T follicular helper cell (primary cell): Measurements from ENCODE around the gene SCN5A.

Experiments used
- DNase-seq: peaks from one replicate; pipeline ENCODE4 v3.0.0-alpha.2; 2020; ENCODE audit warnings: low read depth

Gene SCN5A

DNA sequence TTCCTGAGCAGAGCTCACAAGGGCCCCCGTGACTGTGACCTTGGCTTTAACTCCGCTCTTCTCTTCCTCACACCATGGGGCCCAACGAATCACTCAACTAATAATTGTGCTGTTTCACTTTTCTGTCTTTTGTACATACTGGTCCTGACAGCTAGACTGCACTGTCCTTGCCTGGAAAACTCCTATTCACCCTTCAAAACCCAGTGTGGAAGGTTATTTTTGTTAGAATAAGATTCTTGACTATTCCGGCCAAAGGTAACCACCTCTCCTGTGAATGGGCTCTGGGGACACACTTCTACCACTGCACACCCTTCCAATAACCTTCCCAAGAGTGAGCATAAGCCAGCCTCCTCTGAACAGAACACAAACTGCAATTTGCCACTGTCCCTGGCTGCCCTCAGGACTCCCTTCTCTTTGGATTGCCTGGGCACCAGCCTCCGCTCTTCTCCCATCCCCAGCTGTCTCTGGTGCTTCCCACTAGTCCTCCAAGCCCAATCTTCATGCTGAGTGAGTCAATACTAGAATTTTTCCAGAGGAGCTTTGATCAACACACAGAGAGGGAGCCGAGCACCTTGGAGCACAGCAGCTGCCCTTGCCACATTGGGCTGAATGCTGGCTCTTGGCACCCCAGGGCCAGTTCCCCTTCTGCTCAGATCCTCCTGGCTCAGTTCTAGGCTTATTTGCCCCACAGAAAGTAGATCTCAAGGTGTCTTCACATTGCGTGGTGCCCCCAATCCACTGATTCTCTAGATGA, 2.1 kb downstream of the SCN5A start:
- no peak for DNase-seq

GRCh38 chr3:38646630-38647029, 2.9 kb downstream of the SCN5A start:
- DNase-seq: no peak

DNA sequence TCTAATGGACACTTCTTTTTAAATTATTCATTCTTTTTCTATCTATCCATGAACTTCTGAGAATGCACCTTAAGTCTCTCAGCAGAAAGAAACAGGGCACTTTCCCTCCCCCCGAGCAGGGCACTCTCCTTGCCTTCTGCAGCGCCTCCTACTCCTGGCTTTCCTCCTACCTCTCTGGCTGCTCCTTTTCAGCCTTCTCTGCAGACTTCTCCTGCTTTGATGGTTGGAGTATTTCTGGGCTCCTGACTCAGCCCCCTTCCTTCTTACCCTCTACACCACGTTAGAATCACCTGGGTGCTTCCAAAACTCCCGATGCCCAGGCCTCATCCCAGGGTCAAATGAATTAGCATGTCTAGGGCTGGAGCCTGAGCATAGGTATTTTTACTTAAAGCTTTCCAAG, 3.4 kb downstream of the SCN5A start:
- DNase-seq: no peak

DNA sequence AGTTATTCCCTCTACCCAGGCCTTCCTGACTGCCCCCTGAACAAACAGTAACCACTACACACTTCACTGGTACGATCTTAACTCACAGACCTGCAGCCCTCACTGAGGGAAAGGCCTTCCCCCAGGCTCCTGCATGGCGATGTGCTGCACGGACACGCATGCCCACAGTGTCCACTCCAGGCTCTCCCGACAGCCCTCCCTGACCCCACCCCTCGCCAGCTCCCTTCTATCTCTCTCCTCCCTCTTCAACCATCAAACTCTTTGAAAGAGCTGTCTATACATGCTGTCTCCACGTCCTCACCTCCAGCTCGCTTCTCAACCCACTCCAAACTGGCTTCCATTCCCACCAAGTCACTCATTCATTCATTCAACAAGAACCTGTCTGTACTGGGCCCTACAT, 3.9 kb downstream of the SCN5A start:
- DNase-seq: no peak

- DNase-seq: no peak
Observed at GRCh38 chr3:38645076-38645475, 4.4 kb downstream of the SCN5A start.

DNA sequence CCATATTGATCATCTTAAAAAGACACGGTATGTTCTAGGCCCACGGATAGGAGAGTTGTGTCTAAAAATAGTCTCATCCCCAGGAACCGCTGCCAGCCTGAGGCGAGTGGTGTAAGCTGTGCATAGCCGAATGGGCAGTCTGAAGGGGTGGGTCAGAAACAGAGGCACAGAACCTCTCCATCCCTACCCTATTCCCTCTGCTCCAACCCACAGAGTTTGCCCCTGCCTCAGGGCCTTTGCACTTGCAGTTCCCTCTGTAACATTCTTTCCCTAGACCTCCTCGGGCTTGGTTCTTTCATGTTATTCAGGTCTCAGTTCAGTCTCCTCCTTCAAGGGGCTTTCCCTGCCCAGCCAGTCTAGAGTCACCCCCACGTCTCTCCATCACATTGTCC, 4.8 kb downstream of the SCN5A start:
- DNase-seq: no peak

- no peak for DNase-seq
Observed at GRCh38 chr3:38644016-38644661, 5.3 kb downstream of the SCN5A start.

DNA sequence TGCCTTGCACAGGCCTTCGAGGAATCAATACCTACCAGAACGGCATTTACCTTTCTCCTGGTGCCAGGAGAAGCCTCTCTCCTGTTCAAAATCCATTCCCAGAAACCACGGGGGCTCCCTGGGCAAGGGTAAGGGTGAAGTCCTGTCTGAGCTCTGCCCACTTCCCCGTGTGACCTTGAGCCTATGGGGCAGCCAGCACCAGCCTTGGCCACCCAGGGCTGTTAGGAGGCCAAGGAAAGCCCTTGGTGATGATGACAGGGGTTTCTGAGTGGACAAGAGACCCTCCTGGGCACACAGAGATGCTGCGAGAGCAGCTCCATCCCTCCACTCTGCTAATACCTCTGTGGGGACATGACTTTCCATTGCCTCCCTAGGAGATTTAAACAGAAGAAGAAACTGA, 5.9 kb downstream of the SCN5A start:
- no peak for DNase-seq

- DNase-seq: no peak
Observed at GRCh38 chr3:38643090-38643489, 6.4 kb downstream of the SCN5A start.

DNA sequence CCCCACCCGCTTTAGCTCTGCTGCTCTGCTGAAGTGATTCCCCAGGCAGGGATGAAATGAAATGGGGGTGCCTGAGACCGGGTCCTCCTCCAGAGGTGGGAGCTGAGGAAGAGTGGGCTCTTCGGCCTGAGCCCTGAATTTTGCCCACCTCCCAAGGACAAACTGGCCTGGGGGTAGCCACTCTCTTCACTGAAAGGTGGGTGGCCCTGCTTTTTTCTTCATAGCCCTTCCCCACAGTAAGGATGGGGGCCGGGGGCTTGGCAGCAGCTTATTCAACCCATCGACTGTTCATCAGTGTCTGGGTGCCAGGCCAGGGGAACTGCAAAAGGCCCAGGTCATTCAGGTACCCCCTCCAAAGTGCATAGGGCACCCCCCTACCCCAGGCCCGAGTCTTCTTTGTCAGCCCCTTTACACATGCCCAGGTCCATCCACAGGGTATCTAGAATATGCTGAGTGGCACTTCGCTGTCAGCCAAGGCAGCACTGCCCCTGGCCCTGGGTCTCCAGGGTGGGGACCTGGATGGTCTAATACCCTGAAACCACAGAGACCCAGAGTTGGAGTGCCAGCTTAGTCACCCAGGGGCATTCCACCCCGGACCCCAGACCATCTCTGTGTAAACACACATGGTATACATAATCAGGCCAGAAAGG, 7.9 kb downstream of the SCN5A start:
- no peak for DNase-seq

- DNase-seq: no peak
Observed at GRCh38 chr3:38640661-38641452, 8.6 kb downstream of the SCN5A start.

GRCh38 chr3:38638354-38638753, 11.1 kb downstream of the SCN5A start:
- DNase-seq: no peak

DNA sequence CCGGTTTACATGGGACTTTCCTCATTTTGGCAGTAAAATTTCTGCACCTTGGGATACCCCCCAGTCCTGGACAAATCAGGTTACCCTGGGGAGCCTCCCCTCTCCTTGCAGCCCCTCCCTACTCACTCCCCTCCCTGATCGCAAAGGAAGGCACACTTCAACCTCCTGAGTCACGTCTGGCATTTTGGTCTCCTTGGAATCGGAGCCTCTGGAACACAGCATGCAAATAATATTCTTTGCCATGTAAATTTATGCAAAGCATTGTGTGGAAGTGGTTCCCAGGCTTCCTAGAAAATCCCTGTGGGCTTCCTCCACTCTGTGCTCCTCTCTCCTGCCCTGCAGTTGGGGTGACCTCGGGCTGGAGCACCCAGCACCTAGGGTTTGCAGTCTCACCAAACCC, 11.6 kb downstream of the SCN5A start:
- no peak for DNase-seq

- no peak for DNase-seq
Observed at GRCh38 chr3:38636881-38637280, 12.6 kb downstream of the SCN5A start.

DNA sequence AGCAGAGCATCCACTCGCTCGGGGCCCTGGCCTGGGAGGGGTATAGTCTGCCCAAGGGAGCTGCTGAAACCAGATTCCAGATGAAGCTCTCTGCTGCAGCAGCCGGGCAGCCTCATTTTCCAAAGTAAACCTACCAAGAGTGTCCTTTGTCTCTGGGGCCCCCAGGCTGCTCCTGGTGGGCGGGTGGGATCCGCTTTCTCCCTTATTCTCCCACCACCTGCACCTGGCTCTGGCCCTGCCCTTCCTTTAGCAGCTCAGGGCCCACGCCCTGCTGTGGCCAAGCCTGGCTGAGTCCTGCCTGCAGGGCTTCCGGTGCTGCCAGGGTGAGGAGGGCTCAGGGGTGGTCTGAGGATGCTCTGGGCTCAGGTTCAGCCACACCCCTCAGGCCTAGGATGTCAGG, 13.0 kb downstream of the SCN5A start:
- no peak for DNase-seq

- DNase-seq: no peak
Observed at GRCh38 chr3:38634111-38634510, 15.4 kb downstream of the SCN5A start.

GRCh38 chr3:38632989-38633388, 16.5 kb downstream of the SCN5A start:
- no peak for DNase-seq

DNA sequence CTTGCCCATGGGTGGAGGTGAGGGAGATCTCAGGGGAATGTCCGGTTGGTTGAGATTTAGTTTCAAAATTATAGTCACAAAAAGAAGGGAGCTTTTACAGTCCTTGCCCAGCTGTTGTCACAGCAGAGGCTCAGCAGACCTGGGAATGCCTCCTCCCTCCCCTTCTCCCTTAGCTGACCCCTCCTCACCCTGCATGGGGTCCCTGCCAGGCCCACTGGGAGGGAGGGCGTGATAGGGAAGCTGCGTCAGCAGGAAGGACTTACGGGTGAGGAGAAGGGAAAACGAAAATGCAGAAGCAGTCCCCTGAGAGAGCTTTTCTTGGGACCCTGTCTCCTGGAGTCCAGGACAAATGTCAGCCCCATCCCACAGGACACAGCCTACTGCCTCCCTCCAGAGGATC, 18.9 kb downstream of the SCN5A start:
- no peak for DNase-seq

DNA sequence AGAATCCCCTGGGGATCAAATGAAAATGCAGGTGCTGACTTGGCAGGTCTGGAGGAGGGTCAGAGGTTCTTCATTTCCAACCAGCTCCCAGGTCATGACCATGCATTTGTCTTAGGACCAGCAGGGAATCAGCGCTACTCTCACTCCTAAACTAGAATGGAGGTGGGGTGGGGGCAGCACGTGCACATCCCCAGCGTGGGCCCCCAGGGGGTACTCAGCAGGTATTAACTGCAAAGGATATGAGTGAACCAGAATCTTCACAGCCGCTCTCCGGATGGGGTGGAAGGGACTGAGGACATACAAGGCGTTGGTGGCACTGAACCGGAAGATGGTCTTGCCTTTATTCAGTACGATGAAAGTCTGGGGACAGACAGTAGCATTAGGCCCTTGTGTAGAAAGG, 19.4 kb downstream of the SCN5A start:
- DNase-seq: no peak

DNA sequence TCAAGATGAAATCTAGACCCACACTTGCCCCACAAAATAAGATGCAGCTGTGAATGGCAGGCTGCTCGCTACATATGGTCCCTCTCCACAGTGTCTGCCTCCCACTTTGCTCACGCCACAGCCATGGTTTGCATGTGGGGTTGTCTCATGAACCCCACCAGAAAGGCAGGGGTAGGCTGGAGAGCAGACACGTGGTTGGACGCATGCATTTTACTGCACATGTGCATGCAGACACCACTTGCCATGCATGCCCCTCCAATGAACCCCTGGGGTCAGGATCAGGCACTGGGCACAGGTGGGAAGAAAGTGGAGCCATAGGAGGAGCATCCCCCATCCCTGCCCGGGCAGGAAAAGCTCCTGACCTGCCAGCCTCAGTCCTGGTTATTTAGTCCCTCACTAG, 20.7 kb downstream of the SCN5A start:
- no peak for DNase-seq

- DNase-seq: no peak
Observed at GRCh38 chr3:38627956-38628355, 21.5 kb downstream of the SCN5A start.

DNA sequence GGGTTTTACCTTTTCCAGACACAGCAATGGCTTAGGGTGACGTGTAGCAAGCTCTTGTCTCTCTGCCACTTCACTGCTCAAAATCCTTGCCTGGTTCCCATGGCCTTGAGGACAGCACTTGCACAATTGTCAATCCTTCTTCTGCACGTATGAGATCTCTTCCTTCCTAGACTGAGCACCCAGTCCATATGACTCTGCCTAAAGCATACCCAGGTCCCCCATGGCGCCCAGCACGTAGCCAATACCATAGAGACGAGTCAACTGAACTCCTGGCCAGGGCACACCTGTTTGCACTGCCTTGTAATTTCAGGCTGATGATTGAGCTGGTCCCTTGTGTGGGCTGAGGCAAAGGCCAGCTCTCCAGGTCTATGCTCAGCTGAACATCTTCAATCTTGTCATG, 23.3 kb downstream of the SCN5A start:
- no peak for DNase-seq

- no peak for DNase-seq
Observed at GRCh38 chr3:38623539-38623938, 25.9 kb downstream of the SCN5A start.
